ENCODE results near the gene NAP1L4. TPM values are rescaled to one million over a fixed set of nuclear protein-coding genes. Genes with fewer than 3 reads are reported as not detected.

Gene NAP1L4
- total RNA-seq, 6 experiments from 2014 or later = 109 to 140 (median 131) TPM

GRCh38 chr11:3006505-3007260, 14.6 kb upstream of the NAP1L4 start:
- no peak for DNase-seq
- Mint-ChIP-seq H3K9me3 (no peaks in the 10 kb centered on the region), H3K4me3 (no peak overlapping the region), H3K36me3 (ENCODE audit: low read depth) (peaks cover 11% of the 10 kb centered on the region), H3K27me3 (ENCODE audit: insufficient read depth) (peaks cover 3% of the 10 kb centered on the region), H3K4me1 (ENCODE audit: low read depth) (peaks cover 7% of the 10 kb centered on the region; the same call in 1 of the 2 replicates), H3K27ac (no peak overlapping the region)
- no peak for TF ChIP-seq CTCF (IDR thresholded peaks at IDR 0.05)

- DNase-seq = no peak
- Mint-ChIP-seq H3K4me1 (ENCODE audit: low read depth) (peaks cover 13% of the 10 kb centered on the region), H3K27ac (peak overlapping the region; percentile 14; the same call in 1 of the 2 replicates), H3K36me3 (ENCODE audit: low read depth) (peaks cover 16% of the 10 kb centered on the region), H3K27me3 (ENCODE audit: insufficient read depth) (peaks cover 3% of the 10 kb centered on the region), H3K4me3 (no peak overlapping the region), H3K9me3 (no peaks in the 10 kb centered on the region)
- no peak for TF ChIP-seq CTCF (IDR thresholded peaks at IDR 0.05)
Observed at GRCh38 chr11:3004481-3004880, 12.4 kb upstream of the NAP1L4 start.

- H3K27me3 Mint-ChIP-seq (ENCODE audit: insufficient read depth) = peaks cover 3% of the 10 kb centered on the region
- peaks cover 16% of the 10 kb centered on the region for H3K36me3 Mint-ChIP-seq (ENCODE audit: low read depth)
- peak overlapping the region; percentile 14; the same call in 1 of the 2 replicates for H3K27ac Mint-ChIP-seq
- no peak overlapping the region for H3K4me3 Mint-ChIP-seq
- peaks cover 13% of the 10 kb centered on the region for H3K4me1 Mint-ChIP-seq (ENCODE audit: low read depth)
- H3K9me3 Mint-ChIP-seq = no peaks in the 10 kb centered on the region
- no peak for TF ChIP-seq CTCF (IDR thresholded peaks at IDR 0.05)
- DNase-seq = no peak
Observed at GRCh38 chr11:3003396-3004231, 11.5 kb upstream of the NAP1L4 start.

DNA sequence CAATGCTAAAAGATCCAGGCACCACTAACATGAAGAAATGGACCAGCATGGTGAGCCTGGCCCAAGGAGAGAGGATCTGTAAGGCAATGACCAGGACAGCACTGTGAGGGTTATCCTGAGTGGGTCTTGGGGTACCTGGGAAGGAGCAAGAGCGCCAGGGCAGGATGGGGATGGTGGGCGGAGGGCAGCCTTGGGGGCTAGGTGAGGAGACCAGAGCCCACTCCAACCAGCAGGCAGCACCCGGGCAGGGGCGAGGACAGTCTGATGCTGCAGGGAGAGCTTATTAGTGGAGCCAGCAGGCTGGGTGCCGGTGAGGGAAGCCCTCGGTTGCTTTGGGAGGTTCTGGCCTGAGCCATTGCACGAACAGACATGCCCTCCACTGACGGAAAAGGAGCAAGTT, 10.7 kb upstream of the NAP1L4 start:
- Mint-ChIP-seq H3K27ac (no peak overlapping the region), H3K4me3 (no peak overlapping the region), H3K27me3 (ENCODE audit: insufficient read depth) (peaks cover 6% of the 10 kb centered on the region), H3K36me3 (ENCODE audit: low read depth) (peaks cover 16% of the 10 kb centered on the region), H3K9me3 (no peaks in the 10 kb centered on the region), H3K4me1 (ENCODE audit: low read depth) (peaks cover 13% of the 10 kb centered on the region)
- no peak for TF ChIP-seq CTCF (IDR thresholded peaks at IDR 0.05)
- DNase-seq = no peak

- H3K9me3 Mint-ChIP-seq = no peaks in the 10 kb centered on the region
- DNase-seq = no peak
- peaks cover 13% of the 10 kb centered on the region for H3K4me1 Mint-ChIP-seq (ENCODE audit: low read depth)
- no peak overlapping the region for H3K27ac Mint-ChIP-seq
- peaks cover 6% of the 10 kb centered on the region for H3K27me3 Mint-ChIP-seq (ENCODE audit: insufficient read depth)
- peaks cover 16% of the 10 kb centered on the region for H3K36me3 Mint-ChIP-seq (ENCODE audit: low read depth)
- no peak overlapping the region for H3K4me3 Mint-ChIP-seq
- no peak for TF ChIP-seq CTCF (IDR thresholded peaks at IDR 0.05)
Observed at GRCh38 chr11:3002351-3002861, 10.3 kb upstream of the NAP1L4 start.
